T-cell (primary cell): ENCODE data around the gene HDGF. TPM values are rescaled to one million over a fixed set of nuclear protein-coding genes. Genes with fewer than 3 reads are reported as not detected.
A peak's percentile ranks its signal among the peaks of the same experiment; 100 is the strongest.

Experiments
- ATAC-seq, 4 experiments: fragments of 200-7000 bp in 3 of 4; fragments of 150-1000 bp in 1 of 4; cut with Tn5 transposase; replicated peaks in 1 of 4; 1 replicate in 3 of 4; 2 replicates in 1 of 4; pipeline ENCODE4 v1.10.0; 2021; ENCODE audit warnings: moderate library complexity in 3 of 4, mild to moderate bottlenecking in 2 of 4, moderate number of reproducible peaks in 1 of 4
- CTCF ChIA-PET, 2 donors: fragments of 300-600 bp; sonication (Branson Sonifier 250); formaldehyde crosslinking; loops; one replicate each; lab custom pipeline; 2022; ENCODE audit warnings: antibody characterized with exemption in 2 of 2; lab: Charles Lee
- POLR2A ChIA-PET, 2 donors: fragments of 300-600 bp; sonication (Branson Sonifier 250); formaldehyde crosslinking; loops; one replicate each; lab custom pipeline; 2022; ENCODE audit warnings: antibody characterized with exemption in 2 of 2; lab: Charles Lee
- DNase-seq, 35 experiments: peaks; one replicate each; pipeline versions ENCODE4 v3.0.0 to v3.0.0-alpha.2; 2013 to 2023
- H3K27ac ChIP-seq: one replicate; pipeline ENCODE4 v1.5.1; 2013; ENCODE audit warnings: low read length
- H3K27me3 ChIP-seq, 2 experiments: replicated peaks in 1 of 2; 1 replicate in 1 of 2; 2 replicates in 1 of 2; pipeline versions ENCODE4 v1.6.1 to v1.7.0; 2013; ENCODE audit warnings: low read length in 1 of 2, mixed read lengths in 1 of 2; ENCODE audit not compliant: control insufficient read depth in 2 of 2, insufficient read depth in 2 of 2; ENCODE audit errors: extremely low read depth in 1 of 2
- H3K36me3 ChIP-seq, 2 donors: 1 replicate in 1 of 2; 2 replicates in 1 of 2; pipeline versions ENCODE4 v1.6.1 to v1.7.0; 2013; ENCODE audit warnings: low read length in 1 of 2; ENCODE audit not compliant: control insufficient read depth in 2 of 2, insufficient read depth in 1 of 2; ENCODE audit errors: extremely low read depth in 1 of 2
- H3K4me1 ChIP-seq, 2 experiments: 1 replicate in 1 of 2; 2 replicates in 1 of 2; pipeline versions ENCODE4 v1.6.1 to v1.7.0; 2013; ENCODE audit warnings: low read length in 2 of 2, mixed read lengths in 1 of 2; ENCODE audit not compliant: insufficient read depth in 2 of 2, control insufficient read depth in 1 of 2; ENCODE audit errors: extremely low read depth in 1 of 2
- H3K4me3 ChIP-seq, 2 donors: 1 replicate in 1 of 2; 2 replicates in 1 of 2; pipeline versions ENCODE4 v1.5.1 to v1.7.0; 2013; ENCODE audit warnings: mild to moderate bottlenecking in 2 of 2, low read length in 1 of 2, moderate library complexity in 1 of 2; ENCODE audit not compliant: control insufficient read depth in 1 of 2; ENCODE audit errors: extremely low read depth in 1 of 2
- H3K9me3 ChIP-seq: 2 replicates; pipeline ENCODE4 v1.7.0; 2013
- H3K27ac Mint-ChIP-seq, 2 donors: one replicate each; pipeline ENCODE4 v1.8.0; 2020 to 2021; ENCODE audit warnings: mild to moderate bottlenecking in 2 of 2, mixed read lengths in 2 of 2
- H3K27me3 Mint-ChIP-seq, 2 donors: one replicate each; pipeline ENCODE4 v1.8.0; 2021 to 2022; ENCODE audit warnings: mixed read lengths in 2 of 2
- H3K36me3 Mint-ChIP-seq: one replicate; pipeline ENCODE4 v1.8.0; 2021; ENCODE audit warnings: mixed read lengths
- H3K4me1 Mint-ChIP-seq, 3 donors: one replicate each; pipeline ENCODE4 v1.8.0; 2020 to 2022; ENCODE audit warnings: mixed read lengths in 3 of 3, mild to moderate bottlenecking in 1 of 3
- H3K4me3 Mint-ChIP-seq, 3 donors: one replicate each; pipeline ENCODE4 v1.8.0; 2020 to 2022; ENCODE audit warnings: mild to moderate bottlenecking in 3 of 3, mixed read lengths in 3 of 3, moderate library complexity in 3 of 3
- H3K9me3 Mint-ChIP-seq, 3 donors: one replicate each; pipeline ENCODE4 v1.8.0; 2020 to 2022; ENCODE audit warnings: mixed read lengths in 3 of 3
- WGBS: methylation state at CpG from one replicate; pipeline ENCODE4 v1.1.5; 2013; ENCODE audit warnings: missing lambda C conversion rate; ENCODE audit not compliant: insufficient coverage; 5-methylcytosine and 5-hydroxymethylcytosine counted together
- total RNA-seq, 35 experiments: library from RNA in 6 of 35; stranded (reverse) in 6 of 35; fragments of 120-200 nt in 1 of 35; gene quantifications; one replicate each; pipeline versions ENCODE4 v1.2.1 to v1.2.4 and lab custom pipeline; 2013 to 2026

HDGF gene
- total RNA-seq, 5 donors from 2014 or later (not counting 1 experiment from before 2014, with no cell fraction given), result 72.9 to 108 (median 90.3) TPM

- H3K36me3 Mint-ChIP-seq, result peaks cover 33% of the 10 kb centered on the region
- POLR2A ChIA-PET, result no interaction called here
- no peaks in the 10 kb centered on the region for H3K27me3 ChIP-seq
- peaks cover 0 to 3% (median 0%) of the 10 kb centered on the region in 3 donors for H3K9me3 Mint-ChIP-seq
- H3K4me1 ChIP-seq, result peaks cover 41 to 58% of the 10 kb centered on the region in 2 experiments
- H3K27ac ChIP-seq, result peak overlapping the region; percentile 92
- H3K9me3 ChIP-seq, result no peaks in the 10 kb centered on the region
- no peak for DNase-seq
- peaks cover 14 to 26% of the 10 kb centered on the region in 2 donors for H3K36me3 ChIP-seq
- whole genome bisulfite sequencing, result 73% methylated on average over 3 of the region's 3 CpGs
- no peak for ATAC-seq
- H3K27me3 Mint-ChIP-seq, result no peaks in the 10 kb centered on the region
- H3K27ac Mint-ChIP-seq, result peak overlapping the region; percentile 89 to 91
- CTCF ChIA-PET, result no interaction called here
- H3K4me3 Mint-ChIP-seq, result peak overlapping the region in 1 of 3 donors; percentile 92
- H3K4me1 Mint-ChIP-seq, result peaks cover 66 to 68% (median 67%) of the 10 kb centered on the region in 3 donors
- no peak overlapping the region for H3K4me3 ChIP-seq
Measured at GRCh38 chr1:156745881-156746280, 5.6 kb downstream of the HDGF start.

- Mint-ChIP-seq H3K27me3 (no peaks in the 10 kb centered on the region), H3K27ac (peak overlapping the region; percentile 89 to 91), H3K9me3 (peaks cover 0 to 3% (median 0%) of the 10 kb centered on the region in 3 donors), H3K36me3 (peaks cover 33% of the 10 kb centered on the region), H3K4me1 (peaks cover 68 to 70% (median 68%) of the 10 kb centered on the region in 3 donors), H3K4me3 (no peak overlapping the region)
- Histone ChIP-seq H3K27ac (no peak overlapping the region), H3K36me3 (peaks cover 14 to 26% of the 10 kb centered on the region in 2 donors), H3K4me3 (no peak overlapping the region), H3K9me3 (no peaks in the 10 kb centered on the region), H3K27me3 (no peaks in the 10 kb centered on the region), H3K4me1 (peaks cover 41 to 57% of the 10 kb centered on the region in 2 experiments)
- no peak for ATAC-seq
- CTCF ChIA-PET, result no interaction called here
- POLR2A ChIA-PET, result interaction anchor here in 1 of 2 donors (0.6 kb wide), 1 partner anchor 788 kb away, joined by 5 read pairs; no protein-coding TSS in a partner anchor
- DNase-seq, result no peak
- WGBS, result 79% methylated on average over 6 of the region's 14 CpGs
Measured at GRCh38 chr1:156744786-156745419, 6.6 kb downstream of the HDGF start.

DNA sequence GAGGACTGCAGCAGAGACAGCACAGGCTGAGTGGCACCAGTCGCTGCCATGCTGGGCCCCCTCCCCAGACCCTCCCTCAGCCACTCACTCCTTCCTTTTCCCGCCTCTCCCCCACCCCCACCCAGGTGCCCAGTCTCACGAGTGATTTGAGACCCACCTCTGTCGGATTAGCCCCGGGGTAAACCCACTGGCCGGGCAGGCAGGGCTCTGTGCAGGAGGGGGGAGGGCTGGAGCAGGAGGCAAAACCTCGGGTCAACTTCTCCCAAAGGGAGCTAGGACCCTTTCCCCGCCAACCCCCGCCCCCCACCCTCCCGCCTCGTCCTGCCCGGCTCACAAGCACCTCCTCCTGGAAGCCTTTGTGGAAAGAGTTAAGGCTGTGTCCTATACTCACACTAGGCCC, 7.1 kb downstream of the HDGF start:
- peaks cover 33% of the 10 kb centered on the region for H3K36me3 Mint-ChIP-seq
- H3K9me3 ChIP-seq, result no peaks in the 10 kb centered on the region
- H3K27me3 ChIP-seq, result no peaks in the 10 kb centered on the region
- peak overlapping the region; percentile 50 to 91 for H3K27ac Mint-ChIP-seq
- H3K4me1 ChIP-seq, result peaks cover 38 to 51% of the 10 kb centered on the region in 2 experiments
- ChIA-PET POLR2A (interaction anchor here in 1 of 2 donors (0.6 kb wide), 1 partner anchor 787 kb away, joined by 5 read pairs; no protein-coding TSS in a partner anchor), CTCF (no interaction called here)
- ATAC-seq (no peak), DNase-seq (no peak)
- 100% methylated on average over 1 of the region's 12 CpGs for WGBS
- H3K27me3 Mint-ChIP-seq, result no peaks in the 10 kb centered on the region
- H3K4me1 Mint-ChIP-seq, result peaks cover 63 to 66% (median 64%) of the 10 kb centered on the region in 3 donors
- H3K36me3 ChIP-seq, result peaks cover 14 to 26% of the 10 kb centered on the region in 2 donors
- no peak overlapping the region for H3K4me3 ChIP-seq
- H3K4me3 Mint-ChIP-seq, result no peak overlapping the region
- peaks cover 0 to 3% (median 0%) of the 10 kb centered on the region in 3 donors for H3K9me3 Mint-ChIP-seq
- H3K27ac ChIP-seq, result no peak overlapping the region

DNA sequence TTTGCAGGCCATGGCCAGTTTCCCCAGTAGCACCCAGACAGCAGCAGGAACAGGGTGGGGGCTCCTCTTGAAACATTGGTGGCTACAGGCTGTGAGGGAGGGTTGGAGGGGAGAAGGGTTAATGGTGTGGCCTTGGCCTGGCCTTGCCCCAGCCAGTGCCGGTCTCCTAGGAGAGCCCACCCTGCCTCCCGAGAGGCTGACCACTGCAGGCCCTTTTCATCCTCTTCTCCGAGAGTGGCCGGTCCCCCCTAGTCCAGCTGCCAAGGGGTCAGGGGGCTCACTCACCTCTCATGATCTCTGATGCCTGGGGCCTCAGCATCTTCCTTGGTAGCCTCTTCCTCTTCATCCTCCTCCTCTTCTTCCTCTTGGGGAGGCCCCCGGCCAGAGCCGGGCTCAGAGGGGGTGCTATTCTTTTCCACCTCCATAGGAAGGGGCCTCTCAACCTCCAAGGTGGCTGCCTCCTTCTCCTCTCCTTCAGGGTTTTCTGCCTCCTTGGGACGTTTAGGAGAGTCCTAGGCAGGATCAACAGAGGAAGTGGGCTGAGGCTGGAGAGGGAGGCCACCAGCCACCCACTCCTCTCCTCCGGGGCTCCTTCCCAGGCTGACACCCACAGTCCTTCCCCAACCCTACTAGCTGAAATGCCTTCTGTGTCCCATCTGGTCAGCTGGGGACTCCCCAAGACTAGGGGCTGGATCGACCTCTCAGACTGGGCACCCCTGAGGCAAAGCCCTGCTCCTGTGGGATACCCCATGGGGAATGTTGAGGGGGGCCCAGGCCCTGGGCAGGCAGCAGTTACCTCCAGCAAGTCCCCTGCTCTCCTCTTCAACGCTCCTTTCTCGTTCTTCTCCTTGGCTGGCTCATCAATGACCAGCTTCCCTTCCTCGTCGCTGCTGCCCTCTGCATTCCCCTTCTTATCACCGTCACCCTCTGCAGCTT, 7.8 kb downstream of the HDGF start:
- no peak overlapping the region for H3K4me3 ChIP-seq
- H3K36me3 ChIP-seq, result peaks cover 14 to 26% of the 10 kb centered on the region in 2 donors
- no peaks in the 10 kb centered on the region for H3K9me3 ChIP-seq
- no peaks in the 10 kb centered on the region for H3K27me3 ChIP-seq
- peaks cover 33 to 44% of the 10 kb centered on the region in 2 experiments for H3K4me1 ChIP-seq
- Mint-ChIP-seq H3K9me3 (peaks cover 0 to 3% (median 0%) of the 10 kb centered on the region in 3 donors), H3K27me3 (no peaks in the 10 kb centered on the region), H3K4me1 (peaks cover 63 to 66% (median 64%) of the 10 kb centered on the region in 3 donors), H3K27ac (peak overlapping the region; percentile 16 to 50), H3K4me3 (no peak overlapping the region), H3K36me3 (peaks cover 33% of the 10 kb centered on the region)
- ChIA-PET CTCF (interaction anchor here in 1 of 2 donors (1.5 kb wide), 1 partner anchor 18 kb away, joined by 3 read pairs; no protein-coding TSS in a partner anchor), POLR2A (no interaction called here)
- DNase-seq, result no peak
- no peak for ATAC-seq
- 98% methylated on average over 9 of the region's 14 CpGs for WGBS
- H3K27ac ChIP-seq, result no peak overlapping the region

DNA sequence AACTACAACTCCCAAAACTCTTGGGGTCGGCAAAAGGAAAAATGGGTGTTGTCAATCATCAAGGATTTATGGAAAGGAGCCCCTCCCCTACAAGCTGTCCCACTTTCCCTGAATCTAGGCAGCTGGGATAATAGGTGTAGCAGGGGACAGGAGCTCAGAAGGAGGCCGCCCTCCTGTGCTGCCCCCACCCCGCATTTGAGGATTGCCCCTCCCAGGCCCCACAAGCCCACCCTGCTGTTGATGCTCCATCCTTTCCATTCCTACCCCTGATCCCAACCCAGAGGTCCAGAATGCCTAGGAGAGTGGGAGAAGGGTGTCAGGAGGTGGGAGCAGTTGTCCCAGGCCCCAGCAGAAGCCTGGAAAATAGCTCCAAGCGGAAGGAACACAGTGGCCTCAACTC, 8.7 kb downstream of the HDGF start:
- Mint-ChIP-seq H3K27ac (peak overlapping the region; percentile 39 to 43), H3K27me3 (no peaks in the 10 kb centered on the region), H3K36me3 (peaks cover 33% of the 10 kb centered on the region), H3K4me3 (no peak overlapping the region), H3K4me1 (peaks cover 59 to 62% (median 59%) of the 10 kb centered on the region in 3 donors), H3K9me3 (peaks cover 0 to 3% (median 0%) of the 10 kb centered on the region in 3 donors)
- Histone ChIP-seq H3K9me3 (no peaks in the 10 kb centered on the region), H3K27ac (no peak overlapping the region), H3K36me3 (peaks cover 16 to 26% of the 10 kb centered on the region in 2 donors), H3K27me3 (no peaks in the 10 kb centered on the region), H3K4me3 (no peak overlapping the region), H3K4me1 (peaks cover 25 to 36% of the 10 kb centered on the region in 2 experiments)
- POLR2A ChIA-PET, result interaction anchor here in 1 of 2 donors (0.6 kb wide), 1 partner anchor 54 kb away, joined by 3 read pairs; no protein-coding TSS in a partner anchor
- DNase-seq, result no peak
- ATAC-seq, result no peak
- CTCF ChIA-PET, result interaction anchor here in 1 of 2 donors (1.5 kb wide), 1 partner anchor 17 kb away, joined by 3 read pairs; no protein-coding TSS in a partner anchor
- 100% methylated on average over 1 of the region's 4 CpGs for WGBS
